Breast epithelium (tissue), 4 donors: ENCODE measurements around the gene ZNF618. TPM values are rescaled to one million over a fixed set of nuclear protein-coding genes. Genes with fewer than 3 reads are reported as not detected.

ENCODE experiments used
- DNase-seq, 2 donors: peaks; one replicate each; pipeline ENCODE4 v3.0.0-alpha.2; 2019; ENCODE audit warnings: low spot score in 2 of 2
- H3K27ac ChIP-seq, 2 donors: fragments of 200-600 bp; sonication (generic) in 1 of 2; one replicate each; pipeline ENCODE4 v1.5.1; 2016 to 2019; ENCODE audit warnings: mild to moderate bottlenecking in 1 of 2
- H3K27me3 ChIP-seq, 2 donors: fragments of 200-600 bp; sonication (generic) in 1 of 2; one replicate each; pipeline versions ENCODE4 v1.5.1 to v1.6.0; 2017 to 2019; ENCODE audit warnings: control low read depth in 1 of 2, mild to moderate bottlenecking in 1 of 2
- H3K36me3 ChIP-seq: fragments of 200-600 bp; one replicate; pipeline ENCODE4 v1.5.1; 2019
- H3K4me1 ChIP-seq, 2 donors: fragments of 200-600 bp; sonication (generic); one replicate each; pipeline ENCODE4 v1.5.1; 2016 to 2019; ENCODE audit warnings: control low read depth in 1 of 2
- H3K4me3 ChIP-seq, 3 donors: fragments of 200-600 bp; sonication (generic); 1 replicate in 2 of 3; 2 replicates in 1 of 3; pipeline ENCODE4 v1.5.1; 2016 to 2019; ENCODE audit warnings: mild to moderate bottlenecking in 3 of 3, moderate library complexity in 2 of 3
- H3K9me3 ChIP-seq, 2 donors: fragments of 200-600 bp; sonication (generic) in 1 of 2; one replicate each; pipeline ENCODE4 v1.5.1; 2016 to 2019; ENCODE audit warnings: control low read depth in 1 of 2
- CTCF ChIP-seq, 3 donors: fragments of 450-650 bp; IDR thresholded peaks; one replicate each; pipeline ENCODE4 v1.5.1; 2016 to 2017; ENCODE audit warnings: antibody characterized with exemption in 3 of 3, mild to moderate bottlenecking in 3 of 3, moderate library complexity in 3 of 3
- POLR2A ChIP-seq: fragments of 450-650 bp; IDR thresholded peaks from one replicate; pipeline ENCODE4 v1.6.1; 2016; ENCODE audit warnings: antibody characterized with exemption, mild to moderate bottlenecking, moderate library complexity
- POLR2AphosphoS5 ChIP-seq, 3 donors: sonication (generic); formaldehyde crosslinking; IDR thresholded peaks; one replicate each; pipeline ENCODE4 v1.6.1; 2017; ENCODE audit warnings: antibody characterized with exemption in 3 of 3
- intact Hi-C: fragments of 100-400 bp; cut with DNase I; formaldehyde crosslinking; loops from one replicate; pipeline ENCODE4 v1.15.1; 2023; ENCODE audit warnings: low total_unique reads
- total RNA-seq, 3 donors: library from RNA; depleted of rRNA; stranded (reverse); fragments of >200 nt; gene quantifications; one replicate each; pipeline ENCODE4 v1.1.0, GENCODE V29; 2016

Gene ZNF618
- total RNA-seq, 3 donors from 2014 or later: 4.6 to 11.8 (median 10.4) TPM

- Histone ChIP-seq H3K4me1 (no peaks in the 10 kb centered on the region), H3K27ac (peak overlapping the region; percentile 29 to 50), H3K9me3 (no peaks in the 10 kb centered on the region), H3K27me3 (no peaks in the 10 kb centered on the region), H3K36me3 (no peaks in the 10 kb centered on the region), H3K4me3 (no peak overlapping the region)
- no peak for DNase-seq
- intact Hi-C loops: no loop called here
- no peak for TF ChIP-seq POLR2AphosphoS5 (IDR thresholded peaks at IDR 0.05)
- no peak for TF ChIP-seq CTCF (IDR thresholded peaks at IDR 0.05)
- no peak for TF ChIP-seq POLR2A
Observed at GRCh38 chr9:113886933-113887332, 10.8 kb downstream of the ZNF618 start.

- intact Hi-C loops: no loop called here
- no peak for DNase-seq
- no peaks in the 10 kb centered on the region for H3K27me3 ChIP-seq
- no peak overlapping the region for H3K4me3 ChIP-seq
- H3K27ac ChIP-seq: peak overlapping the region; percentile 29 to 50
- no peaks in the 10 kb centered on the region for H3K4me1 ChIP-seq
- TF ChIP-seq POLR2A: no peak
- no peak for TF ChIP-seq POLR2AphosphoS5 (IDR thresholded peaks at IDR 0.05)
- no peak for TF ChIP-seq CTCF (IDR thresholded peaks at IDR 0.05)
- no peaks in the 10 kb centered on the region for H3K9me3 ChIP-seq
- H3K36me3 ChIP-seq: no peaks in the 10 kb centered on the region
Observed at GRCh38 chr9:113887436-113887835, 11.3 kb downstream of the ZNF618 start.

- Histone ChIP-seq H3K27ac (peak overlapping the region; percentile 10 to 36), H3K4me3 (no peak overlapping the region), H3K27me3 (no peaks in the 10 kb centered on the region), H3K36me3 (no peaks in the 10 kb centered on the region), H3K4me1 (no peaks in the 10 kb centered on the region), H3K9me3 (no peaks in the 10 kb centered on the region)
- no peak for DNase-seq
- no peak for TF ChIP-seq POLR2AphosphoS5 (IDR thresholded peaks at IDR 0.05)
- intact Hi-C loops: no loop called here
Observed at GRCh38 chr9:113888336-113888735, 12.2 kb downstream of the ZNF618 start.

GRCh38 chr9:113888976-113889375 is 12.9 kb downstream of the ZNF618 start:
- H3K27ac ChIP-seq: peak overlapping the region in 1 of 2 donors; percentile 36
- no peaks in the 10 kb centered on the region for H3K9me3 ChIP-seq
- intact Hi-C loops: no loop called here

GRCh38 chr9:113890704-113891103 is 14.6 kb downstream of the ZNF618 start:
- intact Hi-C loops: no loop called here
- Histone ChIP-seq H3K9me3 (no peaks in the 10 kb centered on the region), H3K4me1 (no peaks in the 10 kb centered on the region), H3K27ac (no peak overlapping the region), H3K4me3 (no peak overlapping the region), H3K27me3 (no peaks in the 10 kb centered on the region), H3K36me3 (no peaks in the 10 kb centered on the region)
- TF ChIP-seq POLR2AphosphoS5 (IDR thresholded peaks at IDR 0.05) (no peak), CTCF (IDR thresholded peaks at IDR 0.05) (no peak), POLR2A (no peak)
- DNase-seq: no peak

More at GRCh38 chr9:113888976-113889375, 12.9 kb downstream of the ZNF618 start:
- Histone ChIP-seq H3K36me3 (no peaks in the 10 kb centered on the region), H3K4me1 (no peaks in the 10 kb centered on the region), H3K27me3 (no peaks in the 10 kb centered on the region), H3K4me3 (no peak overlapping the region)
- no peak for TF ChIP-seq POLR2AphosphoS5 (IDR thresholded peaks at IDR 0.05)
- no peak for TF ChIP-seq CTCF (IDR thresholded peaks at IDR 0.05)
- TF ChIP-seq POLR2A: no peak
- no peak for DNase-seq
